Measurements from ENCODE around the gene NOS3. TPM values are rescaled to one million over a fixed set of nuclear protein-coding genes. Genes with fewer than 3 reads are reported as not detected.
A peak's percentile ranks its signal among the peaks of the same experiment; 100 is the strongest.

NOS3 gene
- polyA plus RNA-seq, 1 donor from 2014 or later = not detected

GRCh38 chr7:151007469-151007898 lies 16.7 kb downstream of the NOS3 start:
- Histone ChIP-seq H3K9me2 (ENCODE audit: insufficient read depth, low read length) (no peaks in the 10 kb centered on the region), H3F3A (ENCODE audit: insufficient read depth, low read length, poor library complexity, severe bottlenecking) (no peaks in the 10 kb centered on the region), H3K4me2 (ENCODE audit: low read length) (no peak overlapping the region), H3K27ac (ENCODE audit: low read length) (no peak overlapping the region), H3K36me3 (ENCODE audit: insufficient read depth, low read length) (no peaks in the 10 kb centered on the region), H3K27me3 (ENCODE audit: insufficient read depth, low read depth, low read length) (no peaks in the 10 kb centered on the region), H3K9me3 (ENCODE audit: low read length) (no peaks in the 10 kb centered on the region), H4K20me1 (ENCODE audit: insufficient read depth) (no peaks in the 10 kb centered on the region), H2AFZ (ENCODE audit: low read depth, low read length) (no peak overlapping the region), H3K79me2 (replicated peaks; ENCODE audit: insufficient read depth, low read length) (no peaks in the 10 kb centered on the region), H3K4me3 (ENCODE audit: low read length) (no peak overlapping the region), H3K9ac (ENCODE audit: low read length) (no peak overlapping the region)
- no peak for TF ChIP-seq EP300 (conservative IDR thresholded peaks at IDR 0.05; ENCODE audit: poor library complexity, severe bottlenecking)

GRCh38 chr7:151008143-151008510 lies 17.3 kb downstream of the NOS3 start:
- no peak overlapping the region for H2AFZ ChIP-seq (ENCODE audit: low read depth, low read length)
- no peak overlapping the region for H3K27ac ChIP-seq (ENCODE audit: low read length)
- H3K27me3 ChIP-seq (ENCODE audit: insufficient read depth, low read depth, low read length) = no peaks in the 10 kb centered on the region
- no peak for TF ChIP-seq MXI1 (conservative IDR thresholded peaks at IDR 0.05; ENCODE audit: poor library complexity, severe bottlenecking)
- no peak for TF ChIP-seq RAD21 (conservative IDR thresholded peaks at IDR 0.05)
- no peak for TF ChIP-seq SMC3 (conservative IDR thresholded peaks at IDR 0.05; ENCODE audit: poor library complexity)
- TF ChIP-seq REST (IDR thresholded peaks at IDR 0.05; ENCODE audit: borderline replicate concordance) = no peak
- TF ChIP-seq CTCF (IDR thresholded peaks at IDR 0.05; ENCODE audit: poor library complexity, severe bottlenecking) = no peak
- H3K4me2 ChIP-seq (ENCODE audit: low read length) = no peak overlapping the region
- H3K79me2 ChIP-seq (replicated peaks; ENCODE audit: insufficient read depth, low read length) = no peaks in the 10 kb centered on the region
- H3K36me3 ChIP-seq (ENCODE audit: insufficient read depth, low read length) = no peaks in the 10 kb centered on the region
- H3K9ac ChIP-seq (ENCODE audit: low read length) = no peak overlapping the region
- no peak overlapping the region for H3K4me3 ChIP-seq (ENCODE audit: low read length)
- H4K20me1 ChIP-seq (ENCODE audit: insufficient read depth) = no peaks in the 10 kb centered on the region
- H3K9me3 ChIP-seq (ENCODE audit: low read length) = no peaks in the 10 kb centered on the region
- no peaks in the 10 kb centered on the region for H3K9me2 ChIP-seq (ENCODE audit: insufficient read depth, low read length)
- no peaks in the 10 kb centered on the region for H3F3A ChIP-seq (ENCODE audit: insufficient read depth, low read length, poor library complexity, severe bottlenecking)

- Histone ChIP-seq H3K4me3 (ENCODE audit: low read length) (no peak overlapping the region), H3K9me2 (ENCODE audit: insufficient read depth, low read length) (no peaks in the 10 kb centered on the region), H2AFZ (ENCODE audit: low read depth, low read length) (no peak overlapping the region), H3K36me3 (ENCODE audit: insufficient read depth, low read length) (no peaks in the 10 kb centered on the region), H4K20me1 (ENCODE audit: insufficient read depth) (no peaks in the 10 kb centered on the region), H3K9ac (ENCODE audit: low read length) (no peak overlapping the region), H3K9me3 (ENCODE audit: low read length) (no peaks in the 10 kb centered on the region), H3F3A (ENCODE audit: insufficient read depth, low read length, poor library complexity, severe bottlenecking) (no peaks in the 10 kb centered on the region), H3K79me2 (replicated peaks; ENCODE audit: insufficient read depth, low read length) (no peaks in the 10 kb centered on the region), H3K4me2 (ENCODE audit: low read length) (no peak overlapping the region), H3K27ac (ENCODE audit: low read length) (no peak overlapping the region), H3K27me3 (ENCODE audit: insufficient read depth, low read depth, low read length) (no peaks in the 10 kb centered on the region)
- TF ChIP-seq SMC3 (conservative IDR thresholded peaks at IDR 0.05; ENCODE audit: poor library complexity) (no peak), TAF1 (IDR thresholded peaks at IDR 0.05; ENCODE audit: low read depth) (no peak), CTCF (IDR thresholded peaks at IDR 0.05; ENCODE audit: poor library complexity, severe bottlenecking) (peak; percentile 27), EZH2 (IDR thresholded peaks at IDR 0.05; ENCODE audit: borderline replicate concordance, insufficient read depth, low read length, poor library complexity, severe bottlenecking) (no peak), POLR2AphosphoS5 (IDR thresholded peaks at IDR 0.05) (no peak)
Observed at GRCh38 chr7:151008511-151009323, 17.9 kb downstream of the NOS3 start.
